ENCODE measurements around the gene GCSH.
A peak's percentile ranks its signal among the peaks of the same experiment; 100 is the strongest.

The GCSH gene

GRCh38 chr16:81105946-81106345, 9.8 kb upstream of the GCSH start:
- DNase-seq (ENCODE audit: low read depth in 1 of 2, low spot score in 1 of 2): no peak

GRCh38 chr16:81101702-81102101, 5.5 kb upstream of the GCSH start:
- DNase-seq (ENCODE audit: low read depth in 1 of 2, low spot score in 1 of 2): no peak

GRCh38 chr16:81099958-81100357, 3.8 kb upstream of the GCSH start:
- no peak for DNase-seq (ENCODE audit: low read depth in 1 of 2, low spot score in 1 of 2)

GRCh38 chr16:81097230-81097629, 1.0 kb upstream of the GCSH start:
- DNase-seq (ENCODE audit: low read depth in 1 of 2, low spot score in 1 of 2): no peak

- no peak for DNase-seq (ENCODE audit: low read depth in 1 of 2, low spot score in 1 of 2)
Measured at GRCh38 chr16:81096715-81097208, 567 bp upstream of the GCSH start.

GRCh38 chr16:81095653-81095952, 592 bp downstream of the GCSH start:
- no peak for DNase-seq (ENCODE audit: low read depth in 1 of 2, low spot score in 1 of 2)

GRCh38 chr16:81094771-81095251, 1.4 kb downstream of the GCSH start:
- no peak for DNase-seq (ENCODE audit: low read depth in 1 of 2, low spot score in 1 of 2)

GRCh38 chr16:81088836-81089235, 7.4 kb downstream of the GCSH start:
- no peak for DNase-seq (ENCODE audit: low read depth in 1 of 2, low spot score in 1 of 2)

- DNase-seq (ENCODE audit: low read depth in 1 of 2, low spot score in 1 of 2): no peak
Measured at GRCh38 chr16:81081014-81081413, 15.2 kb downstream of the GCSH start.

- no peak for DNase-seq (ENCODE audit: low read depth in 1 of 2, low spot score in 1 of 2)
Measured at GRCh38 chr16:81080233-81080632, 16.0 kb downstream of the GCSH start.

- peak; percentile 95 to 96 for DNase-seq (ENCODE audit: low read depth in 1 of 2, low spot score in 1 of 2)
Measured at GRCh38 chr16:81077076-81077940, 18.9 kb downstream of the GCSH start, which contains the start of gene C16orf46. Gene C16orf46 (minus strand): TSS chr16:81077238. CDS start chr16:81063955, 13,283 bp downstream.

GRCh38 chr16:81076566-81077075, 19.6 kb downstream of the GCSH start:
- DNase-seq (ENCODE audit: low read depth in 1 of 2, low spot score in 1 of 2): peak; percentile 83 to 86

GRCh38 chr16:81073560-81074330, 22.4 kb downstream of the GCSH start:
- DNase-seq (ENCODE audit: low read depth in 1 of 2, low spot score in 1 of 2): no peak

- no peak for DNase-seq (ENCODE audit: low read depth in 1 of 2, low spot score in 1 of 2)
Measured at GRCh38 chr16:81071805-81072204, 24.4 kb downstream of the GCSH start.

GRCh38 chr16:81070979-81071378, 25.2 kb downstream of the GCSH start:
- no peak for DNase-seq (ENCODE audit: low read depth in 1 of 2, low spot score in 1 of 2)

GRCh38 chr16:81069063-81069462, 27.1 kb downstream of the GCSH start:
- DNase-seq (ENCODE audit: low read depth in 1 of 2, low spot score in 1 of 2): no peak

GRCh38 chr16:81067166-81067565, 29.0 kb downstream of the GCSH start:
- no peak for DNase-seq (ENCODE audit: low read depth in 1 of 2, low spot score in 1 of 2)

GRCh38 chr16:81066681-81067080, 29.5 kb downstream of the GCSH start:
- DNase-seq (ENCODE audit: low read depth in 1 of 2, low spot score in 1 of 2): no peak

- no peak for DNase-seq (ENCODE audit: low read depth in 1 of 2, low spot score in 1 of 2)
Measured at GRCh38 chr16:81061871-81062608, 34.2 kb downstream of the GCSH start.

GRCh38 chr16:81061307-81061640, 34.9 kb downstream of the GCSH start:
- DNase-seq (ENCODE audit: low read depth in 1 of 2, low spot score in 1 of 2): no peak

GRCh38 chr16:81060576-81061306, 35.5 kb downstream of the GCSH start:
- DNase-seq (ENCODE audit: low read depth in 1 of 2, low spot score in 1 of 2): no peak
